Tibial nerve (tissue), 4 donors: ENCODE results near the gene CTSH. TPM values are rescaled to one million over a fixed set of nuclear protein-coding genes. Genes with fewer than 3 reads are reported as not detected.

ENCODE experiments used
- DNase-seq, 2 donors: peaks; one replicate each; pipeline ENCODE4 v3.0.0-alpha.2; 2019; ENCODE audit warnings: low spot score in 2 of 2
- H3K27ac ChIP-seq, 4 donors: fragments of 200-600 bp; sonication (generic) in 3 of 4; one replicate each; pipeline ENCODE4 v1.5.1; 2017 to 2019; ENCODE audit warnings: mild to moderate bottlenecking in 1 of 4
- H3K27me3 ChIP-seq, 2 donors: fragments of 200-600 bp; sonication (generic) in 1 of 2; one replicate each; pipeline versions ENCODE4 v1.5.1 to v1.6.0; 2017 to 2019
- H3K36me3 ChIP-seq, 3 donors: fragments of 200-600 bp; sonication (generic); one replicate each; pipeline ENCODE4 v1.5.1; 2018 to 2019
- H3K4me1 ChIP-seq, 4 donors: fragments of 200-600 bp; sonication (generic) in 3 of 4; one replicate each; pipeline ENCODE4 v1.5.1; 2017 to 2019
- H3K4me3 ChIP-seq, 4 donors: fragments of 200-600 bp; sonication (generic) in 3 of 4; one replicate each; pipeline ENCODE4 v1.5.1; 2017 to 2019; ENCODE audit warnings: mild to moderate bottlenecking in 1 of 4, moderate library complexity in 1 of 4
- H3K9me3 ChIP-seq, 4 donors: fragments of 200-600 bp; sonication (generic) in 3 of 4; one replicate each; pipeline ENCODE4 v1.5.1; 2017 to 2019
- EP300 ChIP-seq, 2 donors: sonication (generic); formaldehyde crosslinking; IDR thresholded peaks; one replicate each; pipeline ENCODE4 v1.6.1; 2017; ENCODE audit warnings: antibody characterized with exemption in 2 of 2, mild to moderate bottlenecking in 1 of 2
- POLR2A ChIP-seq, 2 donors: fragments of 450-650 bp; IDR thresholded peaks; one replicate each; pipeline ENCODE4 v1.6.1; 2017; ENCODE audit warnings: antibody characterized with exemption in 2 of 2, mild to moderate bottlenecking in 2 of 2, moderate library complexity in 2 of 2
- WGBS, 2 donors: methylation state at CpG; one replicate each; pipeline ENCODE4 v1.1.5; 2018; 5-methylcytosine and 5-hydroxymethylcytosine counted together
- total RNA-seq, 4 donors: library from RNA; depleted of rRNA; stranded (reverse); fragments of >200 nt; gene quantifications; one replicate each; pipeline ENCODE4 v1.1.0, GENCODE V29; 2016
- TF ChIP-seq, protein P1 (sequence below), 5 experiments: fragments of 200-600 bp in 3 of 5; fragments of 450-650 bp in 2 of 5; sonication (generic) in 3 of 5; IDR thresholded peaks; one replicate each; pipeline ENCODE4 v1.5.1; 2016 to 2019; ENCODE audit warnings: antibody characterized with exemption in 5 of 5, mild to moderate bottlenecking in 3 of 5, moderate library complexity in 2 of 5

Gene CTSH
- total RNA-seq, 4 donors from 2014 or later: 73.8 to 333 (median 239) TPM

DNA sequence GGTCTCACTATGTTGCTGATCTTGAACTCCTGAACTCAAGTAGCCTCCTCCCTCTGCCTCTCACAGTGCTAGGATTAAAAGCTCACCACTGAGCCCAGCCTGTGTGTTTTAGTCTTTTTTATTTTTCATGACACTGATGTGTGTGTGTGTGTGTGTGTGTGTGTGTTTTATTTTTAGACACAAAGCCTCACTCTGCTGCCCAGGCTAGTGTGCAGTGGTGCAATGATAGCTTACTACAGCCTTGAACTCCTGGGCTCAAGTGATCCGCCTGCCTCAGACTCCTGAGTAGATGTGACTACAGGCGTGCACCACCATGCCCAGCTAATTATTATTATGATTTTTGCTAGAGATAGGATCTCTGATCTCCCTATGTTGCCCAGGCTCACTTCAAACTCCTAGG lies 23.3 kb upstream of the CTSH start:
- no peak overlapping the region for H3K27ac ChIP-seq
- H3K4me3 ChIP-seq: no peak overlapping the region
- H3K4me1 ChIP-seq: peaks cover 0 to 8% (median 0%) of the 10 kb centered on the region in 4 donors
- no peaks in the 10 kb centered on the region for H3K27me3 ChIP-seq
- no peaks in the 10 kb centered on the region for H3K9me3 ChIP-seq
- 96 to 97% methylated on average over 2 of the region's 2 CpGs for WGBS, 2 donors
- TF ChIP-seq EP300 (IDR thresholded peaks at IDR 0.05) (no peak), POLR2A (IDR thresholded peaks at IDR 0.05) (no peak)
- TF ChIP-seq, protein P1, sequence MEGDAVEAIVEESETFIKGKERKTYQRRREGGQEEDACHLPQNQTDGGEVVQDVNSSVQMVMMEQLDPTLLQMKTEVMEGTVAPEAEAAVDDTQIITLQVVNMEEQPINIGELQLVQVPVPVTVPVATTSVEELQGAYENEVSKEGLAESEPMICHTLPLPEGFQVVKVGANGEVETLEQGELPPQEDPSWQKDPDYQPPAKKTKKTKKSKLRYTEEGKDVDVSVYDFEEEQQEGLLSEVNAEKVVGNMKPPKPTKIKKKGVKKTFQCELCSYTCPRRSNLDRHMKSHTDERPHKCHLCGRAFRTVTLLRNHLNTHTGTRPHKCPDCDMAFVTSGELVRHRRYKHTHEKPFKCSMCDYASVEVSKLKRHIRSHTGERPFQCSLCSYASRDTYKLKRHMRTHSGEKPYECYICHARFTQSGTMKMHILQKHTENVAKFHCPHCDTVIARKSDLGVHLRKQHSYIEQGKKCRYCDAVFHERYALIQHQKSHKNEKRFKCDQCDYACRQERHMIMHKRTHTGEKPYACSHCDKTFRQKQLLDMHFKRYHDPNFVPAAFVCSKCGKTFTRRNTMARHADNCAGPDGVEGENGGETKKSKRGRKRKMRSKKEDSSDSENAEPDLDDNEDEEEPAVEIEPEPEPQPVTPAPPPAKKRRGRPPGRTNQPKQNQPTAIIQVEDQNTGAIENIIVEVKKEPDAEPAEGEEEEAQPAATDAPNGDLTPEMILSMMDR (IDR thresholded peaks at IDR 0.05): no peak
- no peak for DNase-seq
- no peaks in the 10 kb centered on the region for H3K36me3 ChIP-seq

- H3K27me3 ChIP-seq: no peaks in the 10 kb centered on the region
- TF ChIP-seq, protein P1 (IDR thresholded peaks at IDR 0.05): no peak
- no peak for TF ChIP-seq POLR2A (IDR thresholded peaks at IDR 0.05)
- no peak for TF ChIP-seq EP300 (IDR thresholded peaks at IDR 0.05)
- WGBS, 2 donors: 83 to 97% methylated on average over 1 to 6 of the region's 6 CpGs
Measured at GRCh38 chr15:78960308-78960707, 15.5 kb upstream of the CTSH start.

GRCh38 chr15:78959360-78959759 lies 14.5 kb upstream of the CTSH start:
- Histone ChIP-seq H3K4me1 (no peaks in the 10 kb centered on the region), H3K9me3 (peaks cover 0 to 5% (median 0%) of the 10 kb centered on the region in 4 donors), H3K27me3 (no peaks in the 10 kb centered on the region), H3K27ac (no peak overlapping the region), H3K4me3 (no peak overlapping the region), H3K36me3 (no peaks in the 10 kb centered on the region)
- WGBS, 2 donors: 95 to 98% methylated on average over 10 of the region's 10 CpGs
- no peak for DNase-seq
- TF ChIP-seq EP300 (IDR thresholded peaks at IDR 0.05) (no peak), POLR2A (IDR thresholded peaks at IDR 0.05) (no peak)
- TF ChIP-seq, protein P1 (IDR thresholded peaks at IDR 0.05): no peak

More at GRCh38 chr15:78960308-78960707, 15.5 kb upstream of the CTSH start:
- Histone ChIP-seq H3K36me3 (no peaks in the 10 kb centered on the region), H3K27ac (no peak overlapping the region), H3K4me1 (no peaks in the 10 kb centered on the region), H3K9me3 (peaks cover 0 to 5% (median 0%) of the 10 kb centered on the region in 4 donors), H3K4me3 (no peak overlapping the region)
- no peak for DNase-seq

GRCh38 chr15:78957416-78958093 lies 12.7 kb upstream of the CTSH start:
- no peaks in the 10 kb centered on the region for H3K27me3 ChIP-seq
- H3K4me1 ChIP-seq: no peaks in the 10 kb centered on the region
- H3K36me3 ChIP-seq: no peaks in the 10 kb centered on the region
- H3K9me3 ChIP-seq: peaks cover 0 to 5% (median 0%) of the 10 kb centered on the region in 4 donors
- H3K27ac ChIP-seq: no peak overlapping the region
- 82 to 92% methylated on average over 9 of the region's 9 CpGs for WGBS, 2 donors
- TF ChIP-seq POLR2A (IDR thresholded peaks at IDR 0.05) (no peak), EP300 (IDR thresholded peaks at IDR 0.05) (no peak)
- TF ChIP-seq, protein P1 (IDR thresholded peaks at IDR 0.05): no peak
- no peak for DNase-seq
- H3K4me3 ChIP-seq: no peak overlapping the region

- DNase-seq: no peak
- TF ChIP-seq EP300 (IDR thresholded peaks at IDR 0.05) (no peak), POLR2A (IDR thresholded peaks at IDR 0.05) (no peak)
- TF ChIP-seq, protein P1 (IDR thresholded peaks at IDR 0.05): no peak
- Histone ChIP-seq H3K27me3 (no peaks in the 10 kb centered on the region), H3K9me3 (peaks cover 0 to 5% (median 0%) of the 10 kb centered on the region in 4 donors), H3K36me3 (no peaks in the 10 kb centered on the region), H3K27ac (no peak overlapping the region), H3K4me1 (peaks cover 0 to 4% (median under 1%) of the 10 kb centered on the region in 4 donors), H3K4me3 (no peak overlapping the region)
- 73 to 78% methylated on average over 1 of the region's 1 CpG for WGBS, 2 donors
Measured at GRCh38 chr15:78956937-78957336, 12.1 kb upstream of the CTSH start.
